K562 (cell line): ENCODE data around the gene MMS19. TPM values are rescaled to one million over a fixed set of nuclear protein-coding genes. Genes with fewer than 3 reads are reported as not detected.

Experiments used
- ATAC-seq: fragments of 200-7000 bp; cut with Tn5 transposase; 3 replicates; pipeline ENCODE4 v1.9.1; 2020; ENCODE audit warnings: moderate library complexity
- BruUV-seq: library from RNA; stranded (reverse); fragments of 400-500 nt; replicated peaks from 2 replicates; lab custom pipeline; 2021; lab: Mats Ljungman, UMichigan
- CTCF ChIA-PET: fragments of 300-600 bp; formaldehyde crosslinking; extraction: SDS; loops from one replicate; lab custom pipeline; 2021; ENCODE audit warnings: low intra/inter-chr PET ratio; lab: Yijun Ruan, JAX
- POLR2A ChIA-PET: fragments of 300-600, 350-650 bp; sonication (Branson Sonifier 250); formaldehyde crosslinking; extraction: SDS; loops from one replicate; lab custom pipeline; 2021; ENCODE audit warnings: antibody characterized with exemption, inconsistent platforms; lab: Yijun Ruan, JAX
- DNase-seq, 4 experiments: peaks; one replicate each; pipeline versions ENCODE4 v3.0.0 to v3.0.0-alpha.2; 2011 to 2018; ENCODE audit warnings: low spot score in 3 of 4, mixed read lengths in 3 of 4; ENCODE audit errors: extremely low read depth in 1 of 4
- FAIRE-seq: peaks from 2 replicates; lab custom pipeline; 2011; peaks lifted over from hg19 to GRCh38; lab: Jason Lieb, UNC
- H2AFZ ChIP-seq: 2 replicates; pipeline ENCODE4 v1.6.0; 2011; ENCODE audit warnings: low read depth, low read length, control low read depth, inconsistent platforms
- H3K27ac ChIP-seq: fragments of 200-600 bp; 3 replicates; pipeline ENCODE4 v1.8.0; 2011; ENCODE audit warnings: low read depth, mild to moderate bottlenecking, control low read depth, inconsistent platforms, low read length, moderate library complexity, mixed read lengths; ENCODE audit errors: extremely low read depth
- H3K27me3 ChIP-seq, 2 experiments: fragments of 300-600 bp in 1 of 2; 2 replicates in 1 of 2; 3 replicates in 1 of 2; pipeline versions ENCODE4 v1.6.0 to v1.8.0; 2011; ENCODE audit warnings: inconsistent platforms in 2 of 2, low read length in 2 of 2, mild to moderate bottlenecking in 1 of 2, mixed read lengths in 1 of 2, moderate library complexity in 1 of 2; ENCODE audit not compliant: control insufficient read depth in 2 of 2, insufficient read depth in 2 of 2
- H3K36me3 ChIP-seq: fragments of 300-600 bp; 3 replicates; pipeline ENCODE4 v1.8.0; 2011; ENCODE audit warnings: mild to moderate bottlenecking, low read length, inconsistent platforms; ENCODE audit not compliant: control insufficient read depth, insufficient read depth
- H3K4me1 ChIP-seq, 2 experiments: fragments of 200-600 bp in 1 of 2; replicated peaks in 1 of 2; 2 replicates in 1 of 2; 3 replicates in 1 of 2; pipeline versions ENCODE4 v1.5.1 to v1.8.0; 2011; ENCODE audit warnings: inconsistent platforms in 2 of 2, low read length in 2 of 2, mild to moderate bottlenecking in 1 of 2, mixed read lengths in 1 of 2, moderate library complexity in 1 of 2; ENCODE audit not compliant: control insufficient read depth in 2 of 2, insufficient read depth in 2 of 2
- H3K4me2 ChIP-seq: 2 replicates; pipeline ENCODE4 v1.6.1; 2011; ENCODE audit warnings: low read length, control low read depth, inconsistent platforms, mixed read lengths; ENCODE audit not compliant: insufficient read depth
- H3K4me3 ChIP-seq: fragments of 200-600 bp; sonication (generic), shearing (Covaris generic); 2 replicates; pipeline ENCODE4 v1.5.1; 2016; ENCODE audit warnings: control low read depth, inconsistent platforms
- H3K79me2 ChIP-seq: fragments of 200-600 bp; 3 replicates; pipeline ENCODE4 v1.8.0; 2011; ENCODE audit warnings: low read length, inconsistent platforms; ENCODE audit not compliant: control insufficient read depth, insufficient read depth
- H3K9ac ChIP-seq, 2 experiments: 2 replicates each; pipeline versions ENCODE4 v1.6.0 to v1.6.1; 2011; ENCODE audit warnings: low read depth in 2 of 2, low read length in 2 of 2, control low read depth in 1 of 2, inconsistent platforms in 1 of 2, mild to moderate bottlenecking in 1 of 2, mixed read lengths in 1 of 2; ENCODE audit not compliant: insufficient read depth in 1 of 2
- H3K9me1 ChIP-seq: one replicate; pipeline ENCODE4 v1.6.0; 2011; ENCODE audit warnings: inconsistent platforms, mild to moderate bottlenecking, low read length, moderate library complexity; ENCODE audit not compliant: control insufficient read depth, insufficient read depth
- H3K9me3 ChIP-seq: replicated peaks from 2 replicates; pipeline ENCODE4 v1.5.1; 2011; ENCODE audit warnings: low read depth, low read length, inconsistent platforms; ENCODE audit not compliant: control insufficient read depth, insufficient read depth
- H4K20me1 ChIP-seq: replicated peaks from 2 replicates; pipeline ENCODE4 v1.6.1; 2011; ENCODE audit warnings: low read length, inconsistent platforms, mixed read lengths; ENCODE audit not compliant: control insufficient read depth, insufficient read depth
- CEBPG ChIP-seq, 3 experiments: fragments of 200-800 bp in 1 of 3; sonication (Bioruptor generic) in 1 of 3; sonication (generic) in 1 of 3; formaldehyde crosslinking in 1 of 3; IDR thresholded peaks in 2 of 3; conservative IDR thresholded peaks in 1 of 3; 2 replicates each; pipeline versions ENCODE4 v1.6.1 to v1.8.0; 2016 to 2022; ENCODE audit warnings: missing compliant biosample characterization in 2 of 3, missing genetic modification characterization in 2 of 3, mild to moderate bottlenecking in 1 of 3, missing genetic modification reagents in 1 of 3
- ETV6 ChIP-seq, 3 experiments: fragments of 150-350 bp in 1 of 3; sonication (generic) in 1 of 3; formaldehyde crosslinking in 1 of 3; IDR thresholded peaks; 2 replicates each; pipeline versions ENCODE4 v1.6.1 to v1.8.0; 2014 to 2022; ENCODE audit warnings: borderline replicate concordance in 2 of 3, low read depth in 2 of 3, antibody characterized with exemption in 1 of 3, low read length in 1 of 3, mild to moderate bottlenecking in 1 of 3, missing genetic modification reagents in 1 of 3
- HBP1 ChIP-seq: fragments of 450-650 bp; formaldehyde crosslinking; IDR thresholded peaks from 2 replicates; pipeline ENCODE4 v1.4.0; 2022; ENCODE audit warnings: missing genetic modification characterization
- HEY1 ChIP-seq: fragments of 250-450 bp; sonication (Bioruptor Pico); IDR thresholded peaks from 2 replicates; pipeline ENCODE4 v1.5.0; 2020; ENCODE audit warnings: mild to moderate bottlenecking, moderate library complexity, borderline replicate concordance
- KLF16 ChIP-seq: IDR thresholded peaks from 2 replicates; pipeline ENCODE4 v1.6.1; 2016; ENCODE audit warnings: antibody characterized with exemption
- MED1 ChIP-seq: sonication (generic); formaldehyde crosslinking; IDR thresholded peaks from 2 replicates; pipeline ENCODE4 v1.8.1; 2023; ENCODE audit warnings: missing genetic modification reagents, borderline replicate concordance
- NCOR1 ChIP-seq: fragments of 450-650 bp; IDR thresholded peaks from 2 replicates; pipeline ENCODE4 v1.6.1; 2016; ENCODE audit warnings: mild to moderate bottlenecking, moderate library complexity
- NR2C1 ChIP-seq, 2 experiments: fragments of 450-650 bp; IDR thresholded peaks; 2 replicates each; pipeline ENCODE4 v1.6.1; 2017; ENCODE audit warnings: mild to moderate bottlenecking in 2 of 2, antibody characterized with exemption in 1 of 2, inconsistent platforms in 1 of 2, missing compliant biosample characterization in 1 of 2, missing genetic modification characterization in 1 of 2
- POLR2AphosphoS5 ChIP-seq: IDR thresholded peaks from 2 replicates; pipeline ENCODE4 v1.6.1; 2011; ENCODE audit warnings: mild to moderate bottlenecking, low read depth, low read length, moderate library complexity; ENCODE audit not compliant: control insufficient read depth, insufficient read depth
- ZNF224 ChIP-seq: sonication (generic); formaldehyde crosslinking; IDR thresholded peaks from 2 replicates; pipeline ENCODE4 v1.8.0; 2022; ENCODE audit warnings: mild to moderate bottlenecking, missing genetic modification reagents
- ZNF589 ChIP-seq: fragments of 200-800 bp; sonication (Bioruptor generic); IDR thresholded peaks from 2 replicates; pipeline ENCODE4 v1.6.1; 2016; ENCODE audit warnings: low read depth, missing genetic modification characterization, missing compliant biosample characterization
- ZNF592 ChIP-seq: fragments of 450-650 bp; IDR thresholded peaks from 2 replicates; pipeline ENCODE4 v1.6.1; 2017; ENCODE audit warnings: antibody characterized with exemption, mild to moderate bottlenecking
- ZNF766 ChIP-seq: fragments of 200-800 bp; sonication (Bioruptor generic); conservative IDR thresholded peaks from 2 replicates; pipeline ENCODE4 v1.6.1; 2016; ENCODE audit warnings: missing genetic modification characterization, missing compliant biosample characterization
- ZSCAN29 ChIP-seq: fragments of 450-650 bp; IDR thresholded peaks from 2 replicates; pipeline ENCODE4 v1.6.1; 2017
- WGBS: fragments of 100-300 bp; shearing (Covaris generic); methylation state at CpG from one replicate; pipeline ENCODE4 v1.1.6; 2016; ENCODE audit warnings: low coverage, mixed read lengths; ENCODE audit not compliant: insufficient coverage; ENCODE audit errors: missing lambda C conversion rate; 5-methylcytosine and 5-hydroxymethylcytosine counted together
- in situ Hi-C: fragments of 300-500 bp; cut with MboI; formaldehyde crosslinking; loops from 4 replicates; pipeline ENCODE4 v1.15.0; 2018; ENCODE audit warnings: inconsistent platforms, mixed read lengths
- intact Hi-C: fragments of 100-400 bp; cut with micrococcal nuclease; formaldehyde crosslinking; loops from 2 replicates; pipeline ENCODE4 v1.14.2; 2022
- polyA plus RNA-seq, 8 experiments: library from polyadenylated mRNA; depleted of rRNA in 4 of 8; stranded (reverse) in 5 of 8; unstranded in 3 of 8; fragments of >200 nt; fragmentation: Nextera tagmentation in 2 of 8; fragmentation: Illumina TruSeq in 1 of 8; extraction: Ambion mirVana in 2 of 8; extraction: Trizol in 1 of 8; gene quantifications; 2 replicates each; pipeline versions ENCODE4 v1.2.1 to v1.2.3, GENCODE V29; 2011 to 2014; ENCODE audit warnings: inconsistent platforms in 1 of 8, missing spikeins in 1 of 8
- total RNA-seq, 7 experiments: library from RNA; depleted of rRNA in 6 of 7; stranded (reverse); fragments of >200 nt in 6 of 7; fragmentation: Illumina TruSeq in 2 of 7; extraction: Trizol in 2 of 7; gene quantifications; 2 replicates each; pipeline versions ENCODE4 v1.2.1 to v1.2.3, GENCODE V29; 2011 to 2021; ENCODE audit warnings: low replicate concordance in 1 of 7
- TF ChIP-seq, protein P1 (sequence below): fragments of 450-650 bp; IDR thresholded peaks from 2 replicates; pipeline ENCODE4 v1.6.1; 2017; ENCODE audit warnings: mild to moderate bottlenecking, moderate library complexity

Gene MMS19
- total and polyA plus RNA-seq, 9 of the 15 experiments (the other 6 are each of a cell fraction or from before 2014, with no cell fraction given), result 40.1 to 110 (median 62.9) TPM

GRCh38 chr10:97522937-97523336 is 24.7 kb upstream of the MMS19 start:
- no peaks in the 10 kb centered on the region for H4K20me1 ChIP-seq
- H3K9me3 ChIP-seq, result no peaks in the 10 kb centered on the region
- intact Hi-C loops (no loop called here), in situ Hi-C loops (no loop called here)
- no peaks in the 10 kb centered on the region for H3K79me2 ChIP-seq
- no peak overlapping the region for H3K9ac ChIP-seq
- no peaks in the 10 kb centered on the region for H3K9me1 ChIP-seq
- ChIA-PET CTCF (no interaction called here), POLR2A (interaction anchor here (1.4 to 1.5 kb wide), 2 partner anchors 10 kb away, joined by 4 to 7 read pairs; no protein-coding TSS in a partner anchor)
- H3K4me1 ChIP-seq, result no peaks in the 10 kb centered on the region
- ATAC-seq, result no peak
- no peak overlapping the region for H3K27ac ChIP-seq
- 5% methylated on average over 8 of the region's 8 CpGs for WGBS
- DNase-seq, result no peak
- H3K4me3 ChIP-seq, result no peak overlapping the region
- H3K36me3 ChIP-seq, result no peaks in the 10 kb centered on the region
- no peak overlapping the region for H2AFZ ChIP-seq
- H3K4me2 ChIP-seq, result no peak overlapping the region
- BruUV-seq, result no TSS peak
- no peak for FAIRE-seq
- H3K27me3 ChIP-seq, result peaks cover 12 to 66% of the 10 kb centered on the region in 2 experiments; a peak in 4 of 5 replicates
- TF ChIP-seq ETV6 (IDR thresholded peaks at IDR 0.05; ENCODE audit: borderline replicate concordance in 1 of 2, low read depth in 2 of 2, low read length in 1 of 2), result no peak
- no peak for TF ChIP-seq ETV6 (CRISPR knock-in tag; IDR thresholded peaks at IDR 0.05; ENCODE audit: borderline replicate concordance)
- no peak for TF ChIP-seq KLF16
- no peak for TF ChIP-seq ZNF224 (CRISPR knock-in tag)
- TF ChIP-seq POLR2AphosphoS5, result no peak
- TF ChIP-seq ZNF766 (CRISPR knock-in tag), result no peak
- TF ChIP-seq HBP1 (CRISPR knock-in tag), result no peak
- no peak for TF ChIP-seq NCOR1
- no peak for TF ChIP-seq NR2C1 (IDR thresholded peaks at IDR 0.05)
- TF ChIP-seq NR2C1 (tag; IDR thresholded peaks at IDR 0.05), result no peak
- TF ChIP-seq ZNF592, result no peak
- TF ChIP-seq, protein P1, sequence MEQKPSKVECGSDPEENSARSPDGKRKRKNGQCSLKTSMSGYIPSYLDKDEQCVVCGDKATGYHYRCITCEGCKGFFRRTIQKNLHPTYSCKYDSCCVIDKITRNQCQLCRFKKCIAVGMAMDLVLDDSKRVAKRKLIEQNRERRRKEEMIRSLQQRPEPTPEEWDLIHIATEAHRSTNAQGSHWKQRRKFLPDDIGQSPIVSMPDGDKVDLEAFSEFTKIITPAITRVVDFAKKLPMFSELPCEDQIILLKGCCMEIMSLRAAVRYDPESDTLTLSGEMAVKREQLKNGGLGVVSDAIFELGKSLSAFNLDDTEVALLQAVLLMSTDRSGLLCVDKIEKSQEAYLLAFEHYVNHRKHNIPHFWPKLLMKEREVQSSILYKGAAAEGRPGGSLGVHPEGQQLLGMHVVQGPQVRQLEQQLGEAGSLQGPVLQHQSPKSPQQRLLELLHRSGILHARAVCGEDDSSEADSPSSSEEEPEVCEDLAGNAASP, result no peak
- no peak for TF ChIP-seq ZNF589
- TF ChIP-seq HEY1 (CRISPR knock-in tag), result no peak
- TF ChIP-seq CEBPG (CRISPR knock-in tag; IDR thresholded peaks at IDR 0.05), result no peak
- no peak for TF ChIP-seq CEBPG (tag; conservative IDR thresholded peaks at IDR 0.05 in 1 of 2, IDR thresholded peaks at IDR 0.05 in 1 of 2)
- TF ChIP-seq ZSCAN29, result no peak
- no peak for TF ChIP-seq MED1 (CRISPR knock-in tag)
